ES-I3 (cell line): ENCODE measurements around the gene PABPN1L.

Experiments
- H3K36me3 ChIP-seq: 2 replicates; pipeline ENCODE4 v1.6.1; 2013; ENCODE audit warnings: mild to moderate bottlenecking, low read length, control low read depth, moderate library complexity; ENCODE audit not compliant: insufficient read depth
- H3K4me1 ChIP-seq: 2 replicates; pipeline ENCODE4 v1.6.1; 2013; ENCODE audit warnings: mild to moderate bottlenecking, control low read depth, low read length; ENCODE audit not compliant: insufficient read depth
- H3K9ac ChIP-seq: 2 replicates; pipeline ENCODE4 v1.6.1; 2013; ENCODE audit warnings: low read depth, mild to moderate bottlenecking, low read length, moderate library complexity
- H3K9me3 ChIP-seq: 2 replicates; pipeline ENCODE4 v1.6.1; 2013; ENCODE audit warnings: mild to moderate bottlenecking, low read length, moderate library complexity; ENCODE audit not compliant: control insufficient read depth, insufficient read depth

Gene PABPN1L

DNA sequence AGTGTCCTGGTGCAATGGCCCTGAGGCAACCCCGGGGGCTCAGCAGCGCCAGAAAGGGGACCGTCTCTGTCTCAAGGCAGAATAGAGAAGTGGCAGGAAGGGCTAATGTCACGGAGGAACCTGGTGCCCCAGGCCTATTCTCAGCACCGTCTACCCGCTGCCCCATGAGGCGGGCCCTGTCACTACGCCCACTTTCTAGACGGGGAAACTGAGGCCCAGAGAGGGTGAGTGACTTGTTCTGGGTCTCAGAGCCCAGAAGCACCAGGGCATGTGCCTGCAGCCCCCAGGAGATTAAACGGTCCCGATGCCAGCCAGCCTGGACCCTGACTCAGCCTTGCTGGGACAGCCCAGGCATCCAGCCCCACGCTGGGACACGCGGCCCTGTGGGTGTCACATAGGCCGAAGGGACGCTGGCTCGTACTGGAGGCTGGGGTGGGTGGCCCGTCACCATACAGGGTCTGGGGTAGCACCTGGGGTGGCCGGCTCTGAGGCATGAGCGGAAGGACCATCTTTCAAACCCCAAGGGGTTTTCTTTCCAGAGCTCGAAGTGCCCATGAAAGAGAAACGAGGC, 40.2 kb upstream of the PABPN1L start:
- Histone ChIP-seq H3K36me3 (no peaks in the 10 kb centered on the region), H3K9ac (no peak overlapping the region), H3K4me1 (peaks cover 5% of the 10 kb centered on the region; the same call in 1 of the 2 replicates), H3K9me3 (no peaks in the 10 kb centered on the region)

GRCh38 chr16:88906020-88906419, 39.6 kb upstream of the PABPN1L start:
- no peak overlapping the region for H3K9ac ChIP-seq
- peaks cover 5% of the 10 kb centered on the region; the same call in 1 of the 2 replicates for H3K4me1 ChIP-seq
- no peaks in the 10 kb centered on the region for H3K36me3 ChIP-seq

DNA sequence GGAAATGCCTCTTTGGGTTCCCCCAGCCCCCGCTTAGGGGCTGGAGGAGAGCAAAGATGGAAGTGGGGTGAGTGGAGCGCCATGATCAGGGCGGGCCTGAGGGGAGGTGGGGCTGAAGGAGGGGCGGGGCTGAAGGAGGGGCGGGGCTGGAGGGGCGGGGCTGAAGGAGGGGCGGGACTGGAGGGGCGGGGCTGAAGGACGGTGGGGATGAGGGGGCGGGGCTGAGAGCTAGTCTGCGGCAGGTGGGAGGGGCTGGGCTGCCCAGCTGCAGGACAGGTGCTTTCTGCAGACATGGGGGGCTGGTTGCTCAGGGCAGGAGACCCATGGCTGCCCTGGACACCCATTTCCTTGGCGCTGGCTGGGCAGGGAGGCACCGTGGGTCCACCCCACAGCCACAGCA, 39.1 kb upstream of the PABPN1L start:
- peak overlapping the region; percentile 15; the same call in 1 of the 2 replicates for H3K9ac ChIP-seq
- H3K36me3 ChIP-seq, result no peaks in the 10 kb centered on the region
- H3K4me1 ChIP-seq, result peaks cover 5% of the 10 kb centered on the region; the same call in 1 of the 2 replicates
- no peaks in the 10 kb centered on the region for H3K9me3 ChIP-seq

More at GRCh38 chr16:88906020-88906419, 39.6 kb upstream of the PABPN1L start:
- no peaks in the 10 kb centered on the region for H3K9me3 ChIP-seq

DNA sequence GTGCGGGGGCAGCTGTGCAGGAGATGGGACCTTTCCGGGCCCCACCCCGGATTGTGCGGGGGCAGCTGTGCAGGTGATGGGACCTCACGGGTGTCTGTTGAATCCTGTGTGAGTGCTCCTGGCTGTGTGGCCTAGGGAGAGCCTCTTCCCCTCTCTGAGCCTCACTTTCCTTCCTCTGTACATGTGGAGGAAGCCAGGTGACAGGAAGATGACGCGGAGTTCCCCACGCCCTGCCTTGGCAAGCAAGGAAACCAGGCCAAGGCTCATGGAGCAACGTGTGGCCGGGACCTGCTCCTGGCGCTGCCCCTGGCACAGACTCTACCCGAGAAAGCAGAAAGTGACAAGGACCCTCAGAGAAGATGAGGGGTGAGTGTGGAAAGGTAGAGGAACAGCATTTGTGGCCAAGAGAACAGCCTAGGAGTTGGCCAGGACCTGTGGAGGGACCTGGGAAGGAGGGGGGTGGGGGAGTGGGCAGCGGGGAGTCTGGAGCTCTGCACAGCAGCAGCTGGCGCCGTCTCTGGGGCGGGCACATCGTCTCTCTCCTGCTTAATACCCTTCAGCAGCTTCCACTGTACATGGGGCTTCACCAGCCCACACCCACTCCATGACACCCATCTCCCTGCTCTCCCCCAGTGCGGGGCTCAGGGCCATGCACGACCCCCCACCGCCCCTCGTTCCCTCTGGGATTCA, 38.4 kb upstream of the PABPN1L start:
- no peaks in the 10 kb centered on the region for H3K36me3 ChIP-seq

GRCh38 chr16:88903267-88903666, 36.8 kb upstream of the PABPN1L start:
- Histone ChIP-seq H3K9me3 (no peaks in the 10 kb centered on the region), H3K36me3 (no peaks in the 10 kb centered on the region), H3K9ac (no peak overlapping the region), H3K4me1 (peaks cover 5% of the 10 kb centered on the region; the same call in 1 of the 2 replicates)

More for the DNA sequence above, 38.4 kb upstream of the PABPN1L start:
- peak overlapping the region; percentile 15; the same call in 1 of the 2 replicates for H3K9ac ChIP-seq
- H3K4me1 ChIP-seq, result peaks cover 5% of the 10 kb centered on the region; the same call in 1 of the 2 replicates
- no peaks in the 10 kb centered on the region for H3K9me3 ChIP-seq

GRCh38 chr16:88902744-88903143, 36.3 kb upstream of the PABPN1L start:
- Histone ChIP-seq H3K36me3 (no peaks in the 10 kb centered on the region), H3K9me3 (no peaks in the 10 kb centered on the region), H3K4me1 (peaks cover 5% of the 10 kb centered on the region; the same call in 1 of the 2 replicates), H3K9ac (no peak overlapping the region)

DNA sequence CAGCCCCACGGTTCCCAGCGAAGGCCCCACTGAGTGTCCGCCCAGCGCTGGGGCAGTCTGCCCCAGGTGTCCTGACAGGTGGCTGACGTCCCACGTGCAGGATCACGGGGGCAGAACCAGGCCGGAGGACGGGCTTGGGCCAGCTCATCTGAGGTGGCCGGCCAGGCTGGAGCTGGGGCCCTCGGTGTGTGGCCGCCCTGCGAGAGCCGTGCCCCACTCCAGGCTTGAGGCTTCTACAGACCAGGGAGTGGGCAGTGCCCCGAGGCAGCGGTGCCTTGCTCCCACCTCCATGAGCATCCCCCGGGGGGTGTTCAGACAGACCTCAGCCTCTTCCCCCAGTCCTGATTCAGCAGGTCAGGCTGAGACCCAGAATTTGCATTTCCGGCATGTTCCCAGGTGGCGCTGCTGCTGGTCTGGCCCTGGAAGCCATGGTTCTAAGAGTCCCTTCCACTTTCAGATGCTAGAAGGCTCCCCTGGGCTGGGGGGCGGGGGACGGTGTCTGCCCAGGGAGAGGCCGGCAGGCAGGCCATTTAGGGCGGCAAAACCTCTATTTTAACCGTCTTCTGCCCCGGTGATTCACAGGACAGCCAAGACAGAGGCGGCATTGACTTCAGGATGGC, 35.4 kb upstream of the PABPN1L start:
- peaks cover 5% of the 10 kb centered on the region; the same call in 1 of the 2 replicates for H3K4me1 ChIP-seq
- H3K9ac ChIP-seq, result no peak overlapping the region
- H3K36me3 ChIP-seq, result no peaks in the 10 kb centered on the region
- no peaks in the 10 kb centered on the region for H3K9me3 ChIP-seq

DNA sequence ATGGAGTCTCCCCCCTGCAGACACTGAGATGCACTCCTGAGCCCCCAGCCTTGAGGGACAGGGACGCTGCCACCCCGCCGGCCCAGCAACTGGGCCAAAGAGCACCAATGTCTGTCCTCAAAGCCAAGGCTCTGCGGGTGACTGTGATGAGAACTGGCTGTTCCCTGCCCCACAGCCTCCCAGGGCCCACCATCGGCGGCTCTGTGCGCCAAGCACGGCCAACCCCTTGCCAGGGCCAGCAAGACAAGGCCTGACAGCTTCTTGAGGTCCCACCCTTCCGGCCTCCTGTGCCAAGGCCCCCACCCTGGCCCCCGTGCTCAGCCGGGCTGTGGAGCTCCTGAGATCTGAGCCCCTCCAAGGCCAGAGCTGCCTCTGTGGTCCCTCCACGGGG, 34.2 kb upstream of the PABPN1L start:
- Histone ChIP-seq H3K9me3 (no peaks in the 10 kb centered on the region), H3K4me1 (peaks cover 5% of the 10 kb centered on the region; the same call in 1 of the 2 replicates), H3K36me3 (no peaks in the 10 kb centered on the region), H3K9ac (no peak overlapping the region)

GRCh38 chr16:88899901-88900661, 33.6 kb upstream of the PABPN1L start:
- Histone ChIP-seq H3K9me3 (no peaks in the 10 kb centered on the region), H3K9ac (no peak overlapping the region), H3K4me1 (peaks cover 5% of the 10 kb centered on the region; the same call in 1 of the 2 replicates), H3K36me3 (no peaks in the 10 kb centered on the region)

DNA sequence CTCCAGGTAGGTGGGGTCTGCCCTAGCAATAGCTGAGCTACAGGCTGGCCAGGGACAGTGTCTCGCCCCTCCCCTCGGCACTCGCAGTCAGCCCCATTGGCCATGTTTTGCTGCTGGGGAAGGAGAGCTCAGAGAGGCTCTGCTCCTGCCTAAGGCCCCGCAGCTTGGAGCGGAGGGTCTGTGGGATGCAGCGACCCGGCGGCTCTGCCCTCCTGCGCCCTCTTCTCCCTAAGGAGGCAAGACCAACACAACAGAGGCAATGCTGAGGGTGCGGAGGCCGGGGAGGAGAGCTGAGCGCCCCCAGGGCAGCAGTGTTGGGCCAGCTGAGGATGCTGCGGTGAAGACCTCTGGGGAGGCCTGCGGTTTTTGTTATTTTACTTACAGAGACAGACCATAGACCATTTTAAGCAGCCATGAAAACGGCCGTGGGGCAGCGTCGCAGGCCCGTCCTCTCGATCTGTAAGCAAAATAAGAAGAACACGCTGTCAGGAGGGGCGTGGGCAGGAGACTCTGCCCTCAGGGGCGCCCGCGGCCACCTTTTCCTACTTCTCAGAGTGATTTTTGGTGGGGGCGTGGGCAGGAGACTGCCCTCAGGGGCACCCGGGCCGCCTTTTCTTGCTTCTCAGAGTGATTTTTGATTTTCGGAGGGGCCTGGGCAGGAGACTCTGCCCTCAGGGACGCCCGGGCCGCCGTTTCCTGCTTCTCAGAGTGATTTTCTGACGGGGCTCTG, 31.4 kb upstream of the PABPN1L start:
- no peaks in the 10 kb centered on the region for H3K36me3 ChIP-seq
- peaks cover 5% of the 10 kb centered on the region; the same call in 1 of the 2 replicates for H3K4me1 ChIP-seq
- H3K9ac ChIP-seq, result no peak overlapping the region
- no peaks in the 10 kb centered on the region for H3K9me3 ChIP-seq

DNA sequence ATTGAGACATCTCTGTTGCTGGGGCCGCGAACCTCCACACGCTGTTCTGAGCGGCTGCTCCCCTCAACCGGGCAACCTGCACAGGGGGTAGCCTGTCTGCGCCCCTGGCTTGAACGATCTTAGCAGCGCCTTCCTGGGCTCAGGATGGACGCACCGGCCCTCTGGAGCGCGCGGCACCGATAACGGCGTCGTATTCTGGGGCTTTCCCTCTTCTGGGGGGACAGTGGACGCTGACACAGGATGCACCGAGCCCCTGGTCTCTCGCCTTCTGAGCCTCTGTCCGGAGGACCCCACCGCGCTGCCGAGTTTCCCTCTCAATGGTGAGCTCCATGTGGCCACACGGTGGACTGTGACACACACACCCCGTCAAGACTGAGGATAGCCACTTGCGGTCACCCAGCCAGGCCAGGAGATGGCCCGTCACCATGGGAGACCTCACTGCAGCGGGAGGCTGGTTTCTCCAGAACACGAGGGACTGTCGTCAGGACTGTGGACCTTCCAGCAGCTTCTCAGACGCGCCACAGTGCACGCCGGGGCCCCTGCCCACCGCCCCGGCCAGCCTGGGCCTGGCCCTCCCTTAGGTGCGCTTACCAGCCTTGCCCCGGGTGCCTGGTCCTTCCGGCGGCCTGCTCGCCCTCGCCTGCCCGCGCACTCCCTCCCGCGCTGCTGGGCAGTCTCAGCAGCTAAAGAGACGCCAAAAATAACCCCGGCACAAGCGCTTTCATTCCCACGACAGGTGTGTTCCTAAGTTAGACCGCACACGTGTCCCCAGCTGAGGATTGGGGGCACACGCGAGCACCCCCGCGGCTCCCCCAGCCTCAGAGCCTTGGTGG, 30.0 kb upstream of the PABPN1L start:
- H3K36me3 ChIP-seq, result no peaks in the 10 kb centered on the region
- H3K9ac ChIP-seq, result no peak overlapping the region
- no peaks in the 10 kb centered on the region for H3K9me3 ChIP-seq
- no peaks in the 10 kb centered on the region for H3K4me1 ChIP-seq

GRCh38 chr16:88895335-88895734, 28.9 kb upstream of the PABPN1L start:
- Histone ChIP-seq H3K9ac (no peak overlapping the region), H3K36me3 (no peaks in the 10 kb centered on the region), H3K4me1 (no peaks in the 10 kb centered on the region)

GRCh38 chr16:88894681-88895300, 28.3 kb upstream of the PABPN1L start:
- Histone ChIP-seq H3K36me3 (no peaks in the 10 kb centered on the region), H3K4me1 (no peaks in the 10 kb centered on the region), H3K9ac (no peak overlapping the region), H3K9me3 (no peaks in the 10 kb centered on the region)

More at GRCh38 chr16:88895335-88895734, 28.9 kb upstream of the PABPN1L start:
- no peaks in the 10 kb centered on the region for H3K9me3 ChIP-seq
